ENCODE measurements around the gene PALM2AKAP2.

Gene PALM2AKAP2

GRCh38 chr9:109771796-109772531, 8.0 kb upstream of the PALM2AKAP2 start:
- no peak for DNase-seq (ENCODE audit: low read depth)

DNA sequence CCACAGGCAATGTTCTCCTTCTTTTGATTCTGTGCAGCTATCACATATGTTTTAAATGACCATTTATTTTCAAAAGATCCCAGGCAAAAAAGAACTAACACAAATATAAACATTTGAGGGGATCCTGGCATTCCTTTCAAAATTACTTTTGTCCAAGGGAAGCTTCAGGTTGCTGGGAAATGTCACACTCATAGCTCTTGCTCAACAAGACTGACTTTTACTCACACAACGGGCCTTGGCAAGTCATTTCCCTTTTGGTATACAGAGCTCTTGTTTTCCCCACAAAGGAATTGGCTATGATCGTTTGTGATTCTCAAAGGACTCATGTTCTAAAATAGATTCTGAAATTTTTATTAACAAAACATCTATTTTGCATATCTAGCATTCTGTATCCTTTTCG, 4.5 kb upstream of the PALM2AKAP2 start:
- DNase-seq (ENCODE audit: low read depth): no peak

DNA sequence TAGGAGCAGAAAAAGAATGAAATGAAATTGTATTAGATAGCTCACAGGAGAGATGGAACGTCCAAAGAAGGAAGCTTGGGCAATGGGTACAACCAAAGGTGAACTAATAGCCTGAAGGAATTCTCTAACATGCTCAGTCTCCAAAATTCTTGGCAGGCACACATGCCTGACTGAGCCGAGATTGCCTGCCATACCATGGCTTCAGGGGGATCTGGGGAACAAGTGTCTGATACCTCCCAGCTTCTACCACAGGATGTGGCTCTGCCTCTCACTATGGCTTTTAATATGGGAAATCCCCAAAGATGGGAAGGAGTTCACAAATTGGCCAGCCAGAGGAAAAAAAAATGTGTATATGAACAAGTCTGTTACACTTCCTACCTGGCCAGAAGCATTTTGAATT, 3.6 kb upstream of the PALM2AKAP2 start:
- no peak for DNase-seq (ENCODE audit: low read depth)

DNA sequence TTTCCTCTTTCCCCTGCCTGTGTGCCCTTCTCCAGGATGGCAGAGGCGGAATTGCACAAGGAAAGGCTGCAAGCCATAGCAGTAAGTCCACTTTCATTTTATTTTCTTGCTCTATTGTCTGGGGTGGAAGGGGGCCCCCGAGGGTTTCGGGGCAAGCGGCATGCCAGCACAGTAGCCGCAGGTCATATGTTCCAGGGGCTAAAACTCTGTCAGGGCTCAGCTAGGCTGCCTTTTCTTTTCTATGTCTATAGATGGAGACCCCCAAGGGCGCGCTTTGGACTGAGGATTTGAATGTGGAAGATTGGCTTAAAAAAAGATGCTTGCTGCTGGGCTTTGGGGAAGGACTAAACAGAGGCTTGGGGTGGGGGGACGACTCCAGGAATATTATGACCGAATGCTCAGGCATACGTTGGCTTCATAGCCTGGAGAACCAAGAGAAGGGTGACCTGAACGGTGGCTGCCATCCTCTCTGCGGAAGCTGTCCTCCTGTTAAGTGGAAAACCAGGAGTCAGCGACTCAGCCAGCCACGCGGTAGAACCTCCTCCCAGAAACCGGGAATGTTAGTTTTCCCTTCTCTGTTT, 545 bp downstream of the PALM2AKAP2 start:
- no peak for DNase-seq (ENCODE audit: low read depth)

- DNase-seq (ENCODE audit: low read depth): no peak
These were observed 1.1 kb downstream of the PALM2AKAP2 start for GRCh38 chr9:109781086-109781485.

GRCh38 chr9:109781541-109782197, 1.7 kb downstream of the PALM2AKAP2 start:
- no peak for DNase-seq (ENCODE audit: low read depth)

DNA sequence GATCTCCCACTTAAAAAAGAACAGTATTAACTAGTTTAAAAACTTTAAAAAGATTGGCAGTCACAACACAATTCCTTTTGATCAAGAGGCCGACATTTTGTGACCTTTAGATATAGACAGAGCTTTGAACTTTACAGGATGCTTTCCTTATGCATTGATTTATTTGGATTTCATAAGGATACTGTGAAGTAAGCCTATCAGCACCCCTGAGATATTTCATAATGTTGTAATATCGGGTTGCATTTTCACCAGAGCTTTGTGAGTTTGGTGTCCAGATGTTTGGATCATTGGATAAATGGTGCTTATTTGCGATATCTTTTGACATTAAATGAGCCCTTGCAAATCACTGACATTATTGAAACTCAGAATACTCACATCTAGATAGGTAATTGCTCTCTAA, 7.7 kb downstream of the PALM2AKAP2 start:
- no peak for DNase-seq (ENCODE audit: low read depth)

- DNase-seq (ENCODE audit: low read depth): no peak
These were observed 9.6 kb downstream of the PALM2AKAP2 start for GRCh38 chr9:109789556-109789955.

DNA sequence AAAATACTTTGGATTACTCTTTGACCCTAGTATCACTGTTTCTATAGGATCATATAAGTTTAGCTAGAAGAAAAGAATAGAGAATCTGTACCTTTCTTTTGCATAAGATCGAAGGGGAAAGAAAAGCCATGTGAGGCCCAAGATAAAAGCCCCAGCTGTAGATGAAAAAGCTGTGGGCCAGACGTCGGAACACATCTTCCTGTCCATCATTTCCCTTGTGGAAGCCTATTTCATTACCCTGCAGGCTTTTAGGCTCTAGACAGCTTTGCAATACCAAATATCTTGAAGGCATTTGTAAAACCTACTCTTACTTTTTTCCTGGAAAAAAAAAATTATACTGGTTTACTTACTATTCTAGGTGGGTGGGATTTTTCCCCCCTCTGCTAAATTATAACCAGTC, 10.0 kb downstream of the PALM2AKAP2 start:
- no peak for DNase-seq (ENCODE audit: low read depth)

GRCh38 chr9:109791003-109791677, 11.1 kb downstream of the PALM2AKAP2 start:
- DNase-seq (ENCODE audit: low read depth): no peak

DNA sequence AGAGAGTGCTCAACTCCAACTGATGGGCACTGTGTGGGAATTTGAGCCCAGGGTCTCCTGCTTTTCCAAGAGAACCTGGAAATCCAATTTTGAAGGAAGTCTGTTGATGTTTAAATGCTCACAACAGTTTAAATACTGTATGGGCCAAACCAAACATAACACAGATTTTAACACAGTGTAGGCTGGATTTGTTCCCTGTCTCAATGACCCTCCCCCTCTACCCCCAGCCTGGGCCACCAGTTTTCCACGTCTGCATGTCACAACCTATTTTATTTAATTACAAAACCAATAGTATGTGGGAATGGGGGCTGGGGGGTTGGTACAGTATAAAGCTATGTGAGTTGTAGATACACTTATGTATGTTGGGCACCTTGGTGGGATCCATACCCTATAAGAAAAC, 11.7 kb downstream of the PALM2AKAP2 start:
- DNase-seq (ENCODE audit: low read depth): no peak

DNA sequence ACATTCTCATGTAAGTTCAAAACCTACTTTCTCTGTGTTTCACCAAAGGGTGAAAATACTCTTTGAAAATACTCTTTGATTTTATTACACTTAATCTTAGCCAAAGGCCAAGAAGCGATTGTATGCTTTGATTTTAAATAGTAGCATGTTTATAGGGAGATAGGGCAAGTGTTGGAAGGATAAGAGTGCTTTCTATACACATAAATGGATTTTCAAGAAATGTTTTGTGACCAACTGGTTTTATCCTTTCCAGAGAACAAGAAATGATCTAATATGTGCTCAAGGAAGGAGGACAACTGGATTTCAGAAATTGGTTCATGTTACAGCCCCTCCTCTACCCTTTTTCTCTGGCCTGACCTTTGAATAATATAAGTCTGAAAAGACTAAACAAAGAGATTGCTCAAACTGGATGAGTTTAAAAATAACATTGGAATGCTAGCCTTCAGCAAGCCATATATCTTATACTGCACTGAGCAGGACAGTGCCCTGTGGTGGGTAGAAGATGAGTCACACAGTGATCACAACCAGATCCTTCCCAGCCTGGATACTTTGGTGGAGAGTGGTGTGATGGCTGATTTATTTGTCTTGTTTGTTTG, 13.1 kb downstream of the PALM2AKAP2 start:
- no peak for DNase-seq (ENCODE audit: low read depth)

DNA sequence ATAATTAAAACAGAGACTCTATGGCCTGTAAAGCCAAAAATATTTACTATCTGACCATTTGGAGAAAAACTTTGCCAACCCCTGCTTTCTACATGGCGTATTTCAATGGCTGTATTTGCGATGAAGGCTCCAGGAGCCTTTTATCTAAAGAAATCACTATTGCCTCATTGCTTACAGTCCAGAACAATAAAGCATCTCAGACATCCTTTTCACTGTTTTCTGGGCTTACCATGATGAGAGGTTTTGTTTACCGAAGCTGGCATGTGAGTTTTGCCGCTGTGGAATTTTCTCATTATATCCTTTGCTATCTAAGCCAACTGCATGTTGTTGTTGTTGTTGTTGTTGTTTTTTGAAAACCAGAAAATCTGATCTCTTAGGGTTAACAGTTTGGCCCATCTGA, 13.9 kb downstream of the PALM2AKAP2 start:
- DNase-seq (ENCODE audit: low read depth): no peak

DNA sequence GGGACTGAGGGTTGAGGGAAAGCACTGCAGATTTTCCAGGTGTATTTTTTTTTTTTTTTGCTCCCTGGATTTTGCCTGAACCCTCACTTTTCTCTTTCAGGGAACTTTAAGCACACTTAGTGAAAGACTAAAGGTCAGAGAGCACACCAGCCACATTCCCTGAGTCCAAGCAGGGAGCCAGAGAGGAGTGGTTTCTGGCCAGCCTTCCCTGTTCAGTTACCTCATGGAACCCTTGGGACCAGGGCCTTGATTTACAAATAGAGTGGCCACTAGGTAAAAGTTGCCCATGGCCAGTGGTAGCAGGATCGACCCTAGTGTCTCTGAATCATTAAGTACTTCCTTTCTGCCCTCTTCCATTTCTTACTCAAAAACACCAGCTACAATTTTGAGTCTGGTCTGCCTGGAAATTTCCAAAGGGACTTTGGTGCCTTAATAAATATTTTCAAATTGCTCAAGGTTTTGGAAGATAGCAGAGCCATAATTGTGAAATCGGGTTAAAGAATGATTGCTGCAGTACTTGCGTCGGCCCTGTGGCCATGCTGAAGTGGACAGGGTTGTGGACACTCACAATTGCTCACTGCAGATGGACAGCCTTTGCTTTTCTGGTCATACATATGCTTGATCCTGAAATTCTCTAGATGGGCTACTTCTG, 14.5 kb downstream of the PALM2AKAP2 start:
- no peak for DNase-seq (ENCODE audit: low read depth)

DNA sequence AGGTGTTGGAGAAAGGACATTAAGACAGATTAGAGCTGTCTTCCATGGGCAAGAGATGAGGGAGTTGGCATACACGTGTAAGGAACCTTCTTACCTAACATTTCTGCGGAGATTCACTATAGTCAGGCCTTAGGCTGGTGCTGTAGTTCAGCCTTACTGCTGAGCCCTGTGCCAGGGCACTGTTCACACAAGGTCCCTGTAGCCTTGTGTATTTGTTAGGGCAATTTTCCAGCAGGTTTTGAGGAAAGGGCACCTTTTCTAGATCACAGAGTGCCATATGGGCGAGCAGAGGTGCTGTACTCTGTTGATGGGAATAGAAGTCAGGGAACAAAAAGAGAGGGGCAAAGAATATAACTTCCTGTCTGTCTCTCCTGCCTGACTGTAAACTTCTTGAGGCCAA, 15.6 kb downstream of the PALM2AKAP2 start:
- no peak for DNase-seq (ENCODE audit: low read depth)

DNA sequence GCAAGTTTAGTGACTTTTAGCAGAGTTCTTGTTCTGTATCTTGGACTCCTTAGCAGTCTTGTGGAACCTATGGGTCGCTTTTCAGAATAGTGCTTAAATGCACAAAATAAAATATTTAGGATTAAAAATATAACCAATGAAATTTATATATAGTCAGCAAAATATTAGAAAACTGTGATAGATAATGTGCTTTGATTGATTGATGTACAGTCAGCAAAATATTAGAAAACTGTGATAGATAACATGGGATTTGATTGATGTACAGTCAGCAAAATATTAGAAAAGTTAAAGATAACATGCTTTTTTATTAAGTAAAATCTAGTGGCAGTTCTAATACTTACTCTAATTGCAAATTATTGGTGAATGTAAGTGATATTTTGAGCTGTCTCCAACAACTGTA, 16.1 kb downstream of the PALM2AKAP2 start:
- no peak for DNase-seq (ENCODE audit: low read depth)

DNA sequence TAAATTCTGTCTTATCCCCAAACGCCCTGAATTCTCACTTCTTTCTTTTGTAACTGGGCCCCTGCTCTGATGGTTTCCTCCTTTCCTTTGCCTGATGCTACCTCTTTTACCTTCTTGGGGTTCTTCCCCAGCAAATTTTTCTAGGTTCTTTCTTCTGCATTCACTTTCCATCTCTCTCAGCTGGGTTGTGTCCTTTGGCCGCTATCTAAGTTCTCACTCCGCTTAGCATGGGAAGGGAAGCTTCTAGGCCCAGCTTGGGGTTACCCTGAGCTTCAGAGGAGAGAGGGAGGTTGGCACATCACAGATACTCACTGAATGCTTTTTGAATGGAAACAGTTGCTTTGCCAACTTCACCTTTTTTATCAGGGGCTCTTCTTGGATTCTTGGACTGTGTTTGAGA, 17.0 kb downstream of the PALM2AKAP2 start:
- no peak for DNase-seq (ENCODE audit: low read depth)

- DNase-seq (ENCODE audit: low read depth): no peak
These were observed 17.5 kb downstream of the PALM2AKAP2 start for GRCh38 chr9:109797509-109797908.

DNA sequence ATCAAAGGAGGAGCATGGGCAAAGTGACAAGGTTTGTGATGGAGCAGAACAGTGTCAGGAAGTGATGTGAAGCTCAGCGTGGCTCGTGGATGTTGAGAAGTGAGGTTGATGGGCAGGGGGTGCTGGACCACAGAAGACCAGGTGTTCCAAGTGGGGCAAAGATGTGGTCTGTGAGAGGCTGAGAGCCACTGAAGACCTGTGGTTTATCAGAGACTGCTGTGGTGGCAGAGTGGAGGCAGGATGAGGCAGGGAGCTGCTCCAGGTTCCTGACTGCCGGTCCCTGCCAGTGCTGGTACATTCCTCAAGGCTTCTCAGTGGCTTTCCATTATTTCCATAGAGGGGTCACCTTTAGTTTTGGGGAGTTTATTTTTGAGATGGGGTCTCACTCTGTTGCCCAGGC, 19.1 kb downstream of the PALM2AKAP2 start:
- DNase-seq (ENCODE audit: low read depth): no peak

DNA sequence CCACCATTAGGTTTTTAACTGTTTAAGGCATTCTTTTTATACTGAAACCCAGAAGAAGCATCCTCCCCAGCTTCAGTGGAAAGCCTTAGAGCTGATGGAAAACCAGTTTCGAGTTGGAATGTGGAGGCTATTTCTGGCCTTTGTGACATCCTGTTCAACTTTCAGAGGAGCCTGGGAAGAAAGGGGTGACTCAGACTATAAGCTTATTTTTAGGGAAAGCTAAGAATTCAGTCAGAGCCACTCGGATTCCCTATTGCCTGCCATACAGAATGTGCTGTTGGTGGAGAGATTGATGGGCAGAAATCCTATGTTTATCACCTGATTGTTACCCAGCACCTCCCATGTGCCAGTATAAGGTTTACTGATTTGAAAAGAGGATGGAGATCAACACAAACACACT, 19.8 kb downstream of the PALM2AKAP2 start:
- DNase-seq (ENCODE audit: low read depth): no peak

DNA sequence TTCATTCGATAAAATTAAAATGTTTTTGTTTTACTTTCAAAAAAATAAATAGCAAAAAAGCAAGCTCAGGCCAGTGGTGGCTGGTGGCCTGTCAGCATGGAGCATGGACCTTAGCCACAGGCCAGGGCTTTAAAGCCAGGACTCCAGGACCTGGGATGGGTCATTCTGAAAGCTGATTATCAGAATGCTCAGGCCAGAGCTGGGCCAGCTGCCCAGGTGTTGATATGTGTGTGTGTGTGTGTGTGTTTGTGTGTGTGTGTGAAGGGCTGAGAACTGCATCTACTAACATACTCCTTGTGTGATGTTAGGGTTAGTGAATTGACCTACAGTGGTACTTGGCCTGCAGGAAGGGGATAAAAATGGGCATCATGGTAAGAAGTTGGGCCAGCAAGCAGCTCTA, 21.5 kb downstream of the PALM2AKAP2 start:
- no peak for DNase-seq (ENCODE audit: low read depth)

DNA sequence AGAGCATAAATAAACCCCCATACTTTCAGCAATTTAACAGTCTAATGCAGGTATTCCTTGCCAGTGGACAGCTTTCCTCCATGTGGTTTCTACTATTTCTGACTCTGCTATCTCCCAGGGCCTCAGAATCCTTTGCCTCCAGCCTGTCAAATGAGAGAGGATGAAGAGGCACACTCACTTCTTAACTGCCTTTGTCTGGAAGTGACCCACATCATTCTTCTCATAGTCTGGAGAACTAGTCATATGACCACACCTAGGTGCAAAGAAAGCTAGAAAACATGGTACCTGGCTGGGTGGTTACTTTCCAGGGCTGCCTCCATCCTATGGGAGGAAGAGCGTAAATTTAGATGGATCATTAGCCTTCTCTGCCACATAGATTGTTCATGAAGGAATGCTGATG, 22.5 kb downstream of the PALM2AKAP2 start:
- no peak for DNase-seq (ENCODE audit: low read depth)
